Measurements from ENCODE around the gene ELF1. TPM values are rescaled to one million over a fixed set of nuclear protein-coding genes. Genes with fewer than 3 reads are reported as not detected.

ELF1 gene
- total and polyA plus RNA-seq, 7 experiments from 2014 or later: 117 to 193 (median 169) TPM

DNA sequence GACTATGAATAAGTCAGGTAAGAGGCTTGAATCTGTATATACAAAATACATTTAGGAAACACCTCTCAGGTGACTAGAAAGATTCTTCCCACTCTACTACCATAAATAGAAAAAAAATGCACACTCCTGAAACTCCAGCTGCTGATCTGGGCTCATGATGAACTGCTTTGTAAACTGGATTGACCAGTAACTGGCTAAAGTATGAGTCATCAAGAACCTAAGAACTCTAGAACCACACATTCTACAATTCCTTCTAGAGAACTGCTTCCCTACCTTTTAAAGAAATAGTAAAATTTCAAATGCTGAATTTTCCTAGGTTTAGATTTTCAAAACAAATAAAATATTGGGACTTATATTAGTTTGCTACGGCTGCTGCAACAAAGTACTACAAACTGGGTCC is 55.2 kb downstream of the ELF1 start:
- H3K9me3 ChIP-seq (ENCODE audit: control insufficient read depth in 2 of 3, low read length in 3 of 3): no peaks in the 10 kb centered on the region
- H3K4me3 ChIP-seq (ENCODE audit: low read length): no peak overlapping the region
- peaks cover under 1 to 14% (median 6%) of the 10 kb centered on the region in 5 donors for H3K36me3 Mint-ChIP-seq
- H3K4me1 Mint-ChIP-seq: peaks cover 65 to 95% (median 89%) of the 10 kb centered on the region in 7 donors
- no peaks in the 10 kb centered on the region for H3K27me3 ChIP-seq (ENCODE audit: control insufficient read depth in 2 of 2, insufficient read depth in 2 of 2, low read length in 2 of 2)
- no peak overlapping the region for H3K27ac ChIP-seq (ENCODE audit: low read depth, low read length)
- ChIA-PET CTCF (no interaction called here), POLR2A (interaction anchor here (1.3 kb wide), 1 partner anchor 9 kb away, joined by 4 read pairs; no protein-coding TSS in a partner anchor)
- ATAC-seq (peak; percentile 38), DNase-seq (no peak)
- intact Hi-C loops (cut with micrococcal nuclease): loop anchor here in 1 of 2 donors (1.0 kb wide), 1 partner anchor 7 kb away; no protein-coding TSS in a partner anchor
- peak overlapping the region in 4 of 9 donors; percentile 44 to 83 (median 76) for H3K27ac Mint-ChIP-seq
- H3K4me3 Mint-ChIP-seq: peak overlapping the region in 9 of 10 donors; percentile 4 to 88 (median 35)
- peaks cover 0 to 2% (median 0%) of the 10 kb centered on the region in 3 experiments for H3K36me3 ChIP-seq (ENCODE audit: control insufficient read depth in 2 of 3, insufficient read depth in 3 of 3, low read length in 3 of 3)
- peaks cover 40 to 62% of the 10 kb centered on the region in 2 donors for H3K4me1 ChIP-seq (ENCODE audit: control insufficient read depth in 2 of 2, insufficient read depth in 2 of 2, low read length in 2 of 2)
- peaks cover 0 to 2% (median 0%) of the 10 kb centered on the region in 11 donors for H3K9me3 Mint-ChIP-seq
- no peaks in the 10 kb centered on the region for H3K27me3 Mint-ChIP-seq

- DNase-seq (no peak), ATAC-seq (peak; percentile 15)
- Histone ChIP-seq H3K27me3 (ENCODE audit: control insufficient read depth in 2 of 2, insufficient read depth in 2 of 2, low read length in 2 of 2) (no peaks in the 10 kb centered on the region), H3K4me3 (ENCODE audit: low read length) (no peak overlapping the region), H3K9me3 (ENCODE audit: control insufficient read depth in 2 of 3, low read length in 3 of 3) (no peaks in the 10 kb centered on the region), H3K4me1 (ENCODE audit: control insufficient read depth in 2 of 2, insufficient read depth in 2 of 2, low read length in 2 of 2) (peaks cover 30 to 52% of the 10 kb centered on the region in 2 donors), H3K27ac (ENCODE audit: low read depth, low read length) (peak overlapping the region; percentile 35), H3K36me3 (ENCODE audit: control insufficient read depth in 2 of 3, insufficient read depth in 3 of 3, low read length in 3 of 3) (peaks cover 12 to 18% (median 14%) of the 10 kb centered on the region in 3 experiments)
- H3K4me3 Mint-ChIP-seq: peak overlapping the region; percentile 40 to 88 (median 61)
- H3K9me3 Mint-ChIP-seq: peaks cover 0 to under 1% (median 0%) of the 10 kb centered on the region in 11 donors
- peaks cover 16 to 33% (median 23%) of the 10 kb centered on the region in 5 donors for H3K36me3 Mint-ChIP-seq
- ChIA-PET CTCF (interaction anchor here (1.0 to 2.5 kb wide), 2 partner anchors 12 to 18 kb away, joined by 3 to 7 read pairs; no protein-coding TSS in a partner anchor), POLR2A (interaction anchor here (1.4 kb wide), 1 partner anchor 20 kb away, joined by 3 read pairs; no protein-coding TSS in a partner anchor)
- peak overlapping the region; percentile 22 to 85 (median 75) for H3K27ac Mint-ChIP-seq
- H3K4me1 Mint-ChIP-seq: peaks cover 64 to 91% (median 85%) of the 10 kb centered on the region in 7 donors
- intact Hi-C loops (cut with micrococcal nuclease): loop anchor here in 1 of 2 donors (2.0 kb wide), 2 partner anchors 19 to 21 kb away; no protein-coding TSS in a partner anchor
- H3K27me3 Mint-ChIP-seq: no peaks in the 10 kb centered on the region
These were observed 57.3 kb downstream of the ELF1 start for GRCh38 chr13:40961826-40962225.

GRCh38 chr13:40961214-40961613 is 57.9 kb downstream of the ELF1 start:
- Mint-ChIP-seq H3K4me3 (peak overlapping the region in 9 of 10 donors; percentile 40 to 88 (median 64)), H3K27me3 (no peaks in the 10 kb centered on the region), H3K36me3 (peaks cover 16 to 37% (median 23%) of the 10 kb centered on the region in 5 donors), H3K4me1 (peaks cover 60 to 87% (median 79%) of the 10 kb centered on the region in 7 donors), H3K27ac (peak overlapping the region; percentile 39 to 85 (median 75)), H3K9me3 (no peaks in the 10 kb centered on the region)
- intact Hi-C loops (cut with micrococcal nuclease): loop anchor here in 1 of 2 donors (2.0 kb wide), 2 partner anchors 20 kb away; no protein-coding TSS in a partner anchor
- H3K9me3 ChIP-seq (ENCODE audit: control insufficient read depth in 2 of 3, low read length in 3 of 3): no peaks in the 10 kb centered on the region
- peaks cover 24 to 51% of the 10 kb centered on the region in 2 donors for H3K4me1 ChIP-seq (ENCODE audit: control insufficient read depth in 2 of 2, insufficient read depth in 2 of 2, low read length in 2 of 2)
- H3K27me3 ChIP-seq (ENCODE audit: control insufficient read depth in 2 of 2, insufficient read depth in 2 of 2, low read length in 2 of 2): no peaks in the 10 kb centered on the region
- CTCF ChIA-PET: interaction anchor here (2.5 kb wide), 1 partner anchor 13 kb away, joined by 7 read pairs; no protein-coding TSS in a partner anchor
- peaks cover 12 to 18% (median 14%) of the 10 kb centered on the region in 3 experiments for H3K36me3 ChIP-seq (ENCODE audit: control insufficient read depth in 2 of 3, insufficient read depth in 3 of 3, low read length in 3 of 3)
- H3K4me3 ChIP-seq (ENCODE audit: low read length): no peak overlapping the region
- POLR2A ChIA-PET: interaction anchor here (1.4 kb wide), 1 partner anchor 20 kb away, joined by 3 read pairs; no protein-coding TSS in a partner anchor
- peak overlapping the region; percentile 35 for H3K27ac ChIP-seq (ENCODE audit: low read depth, low read length)
- DNase-seq: no peak
- ATAC-seq: peak; percentile 30

GRCh38 chr13:40960716-40961115 is 58.4 kb downstream of the ELF1 start:
- no peaks in the 10 kb centered on the region for H3K9me3 ChIP-seq (ENCODE audit: control insufficient read depth in 2 of 3, low read length in 3 of 3)
- intact Hi-C loops (cut with micrococcal nuclease): loop anchor here in 1 of 2 donors (2.0 kb wide), 2 partner anchors 20 kb away; no protein-coding TSS in a partner anchor
- peaks cover 12 to 18% (median 14%) of the 10 kb centered on the region in 3 experiments for H3K36me3 ChIP-seq (ENCODE audit: control insufficient read depth in 2 of 3, insufficient read depth in 3 of 3, low read length in 3 of 3)
- DNase-seq (no peak), ATAC-seq (no peak)
- peaks cover 24 to 48% of the 10 kb centered on the region in 2 donors for H3K4me1 ChIP-seq (ENCODE audit: control insufficient read depth in 2 of 2, insufficient read depth in 2 of 2, low read length in 2 of 2)
- H3K4me3 ChIP-seq (ENCODE audit: low read length): no peak overlapping the region
- CTCF ChIA-PET: interaction anchor here (2.5 kb wide), 1 partner anchor 13 kb away, joined by 7 read pairs; no protein-coding TSS in a partner anchor
- POLR2A ChIA-PET: interaction anchor here (1.4 kb wide), 1 partner anchor 21 kb away, joined by 3 read pairs; no protein-coding TSS in a partner anchor
- H3K27ac Mint-ChIP-seq: peak overlapping the region in 7 of 9 donors; percentile 1 to 82 (median 78)
- no peaks in the 10 kb centered on the region for H3K27me3 ChIP-seq (ENCODE audit: control insufficient read depth in 2 of 2, insufficient read depth in 2 of 2, low read length in 2 of 2)
- H3K36me3 Mint-ChIP-seq: peaks cover 16 to 37% (median 23%) of the 10 kb centered on the region in 5 donors
- peaks cover 60 to 83% (median 74%) of the 10 kb centered on the region in 7 donors for H3K4me1 Mint-ChIP-seq
- no peaks in the 10 kb centered on the region for H3K27me3 Mint-ChIP-seq
- peak overlapping the region in 6 of 10 donors; percentile 27 to 88 (median 59) for H3K4me3 Mint-ChIP-seq
- H3K9me3 Mint-ChIP-seq: no peaks in the 10 kb centered on the region
- H3K27ac ChIP-seq (ENCODE audit: low read depth, low read length): peak overlapping the region; percentile 35

DNA sequence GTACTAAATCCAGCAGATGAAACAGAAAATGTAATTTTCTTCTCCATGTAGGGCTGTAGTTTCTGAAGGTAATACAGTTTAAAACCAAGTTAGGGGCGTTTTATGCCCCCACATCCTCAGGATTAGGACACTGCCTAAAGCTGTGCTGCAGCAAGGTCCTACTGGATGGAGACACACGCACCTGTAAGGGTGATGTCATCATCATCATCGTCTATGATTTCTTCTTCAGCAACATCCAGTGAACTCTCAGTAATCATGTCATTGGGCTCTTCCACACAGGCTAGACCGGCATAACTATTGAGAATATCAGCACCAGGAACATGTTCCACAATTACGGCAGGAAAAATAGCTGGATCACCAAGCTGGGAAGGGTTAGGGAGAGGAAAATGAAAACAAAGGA is 60.5 kb downstream of the ELF1 start:
- Mint-ChIP-seq H3K27ac (peak overlapping the region in 6 of 9 donors; percentile 0 to 75 (median 52)), H3K9me3 (peaks cover 0 to 1% (median 0%) of the 10 kb centered on the region in 11 donors), H3K4me3 (peak overlapping the region in 3 of 10 donors; percentile 19 to 43 (median 30)), H3K27me3 (no peaks in the 10 kb centered on the region), H3K4me1 (peaks cover 46 to 69% (median 59%) of the 10 kb centered on the region in 7 donors), H3K36me3 (peaks cover 16 to 43% (median 29%) of the 10 kb centered on the region in 5 donors)
- intact Hi-C loops (cut with micrococcal nuclease): no loop called here
- H3K36me3 ChIP-seq (ENCODE audit: control insufficient read depth in 2 of 3, insufficient read depth in 3 of 3, low read length in 3 of 3): peaks cover 12 to 25% (median 14%) of the 10 kb centered on the region in 3 experiments
- ChIA-PET POLR2A (interaction anchor here (0.7 to 1.9 kb wide), 2 partner anchors 16 to 37 kb away, joined by 7 to 10 read pairs; no protein-coding TSS in a partner anchor), CTCF (no interaction called here)
- no peak overlapping the region for H3K4me3 ChIP-seq (ENCODE audit: low read length)
- H3K27me3 ChIP-seq (ENCODE audit: control insufficient read depth in 2 of 2, insufficient read depth in 2 of 2, low read length in 2 of 2): no peaks in the 10 kb centered on the region
- DNase-seq (no peak), ATAC-seq (no peak)
- H3K27ac ChIP-seq (ENCODE audit: low read depth, low read length): no peak overlapping the region
- H3K4me1 ChIP-seq (ENCODE audit: control insufficient read depth in 2 of 2, insufficient read depth in 2 of 2, low read length in 2 of 2): peaks cover 11 to 28% of the 10 kb centered on the region in 2 donors
- H3K9me3 ChIP-seq (ENCODE audit: control insufficient read depth in 2 of 3, low read length in 3 of 3): no peaks in the 10 kb centered on the region

- Histone ChIP-seq H3K9me3 (ENCODE audit: control insufficient read depth in 2 of 3, low read length in 3 of 3) (no peaks in the 10 kb centered on the region), H3K36me3 (ENCODE audit: control insufficient read depth in 2 of 3, insufficient read depth in 3 of 3, low read length in 3 of 3) (peaks cover 18 to 83% (median 61%) of the 10 kb centered on the region in 3 experiments), H3K4me3 (ENCODE audit: low read length) (no peak overlapping the region), H3K27me3 (ENCODE audit: control insufficient read depth in 2 of 2, insufficient read depth in 2 of 2, low read length in 2 of 2) (no peaks in the 10 kb centered on the region), H3K4me1 (ENCODE audit: control insufficient read depth in 2 of 2, insufficient read depth in 2 of 2, low read length in 2 of 2) (peaks cover 3 to 4% of the 10 kb centered on the region in 2 donors), H3K27ac (ENCODE audit: low read depth, low read length) (no peak overlapping the region)
- peaks cover 25 to 74% (median 51%) of the 10 kb centered on the region in 7 donors for H3K4me1 Mint-ChIP-seq
- intact Hi-C loops (cut with micrococcal nuclease): loop anchor here in 1 of 2 donors (2.0 to 5.0 kb wide), 2 partner anchors 14 to 36 kb away; no protein-coding TSS in a partner anchor
- ATAC-seq: no peak
- no peak overlapping the region for H3K4me3 Mint-ChIP-seq
- POLR2A ChIA-PET: interaction anchor here (1.5 kb wide), 1 partner anchor 25 kb away, joined by 5 read pairs; no protein-coding TSS in a partner anchor
- H3K36me3 Mint-ChIP-seq: peaks cover 0 to 75% (median 50%) of the 10 kb centered on the region in 5 donors
- no peaks in the 10 kb centered on the region for H3K27me3 Mint-ChIP-seq
- CTCF ChIA-PET: interaction anchor here (1.7 kb wide), 1 partner anchor 25 kb away, joined by 6 read pairs; no protein-coding TSS in a partner anchor
- DNase-seq: no peak
- H3K9me3 Mint-ChIP-seq: peaks cover 0 to 3% (median 0%) of the 10 kb centered on the region in 11 donors
- H3K27ac Mint-ChIP-seq: peak overlapping the region in 8 of 9 donors; percentile 58 to 91 (median 74)
These were observed 72.6 kb downstream of the ELF1 start for GRCh38 chr13:40946485-40946884.

Data from naive thymus-derived CD4-positive, alpha-beta T cell (primary cell).